ENCODE measurements around the gene SOS2. TPM values are rescaled to one million over a fixed set of nuclear protein-coding genes. Genes with fewer than 3 reads are reported as not detected.

SOS2 gene
- polyA plus RNA-seq, 3 donors, result 9.3 to 24.3 (median 12.0) TPM

DNA sequence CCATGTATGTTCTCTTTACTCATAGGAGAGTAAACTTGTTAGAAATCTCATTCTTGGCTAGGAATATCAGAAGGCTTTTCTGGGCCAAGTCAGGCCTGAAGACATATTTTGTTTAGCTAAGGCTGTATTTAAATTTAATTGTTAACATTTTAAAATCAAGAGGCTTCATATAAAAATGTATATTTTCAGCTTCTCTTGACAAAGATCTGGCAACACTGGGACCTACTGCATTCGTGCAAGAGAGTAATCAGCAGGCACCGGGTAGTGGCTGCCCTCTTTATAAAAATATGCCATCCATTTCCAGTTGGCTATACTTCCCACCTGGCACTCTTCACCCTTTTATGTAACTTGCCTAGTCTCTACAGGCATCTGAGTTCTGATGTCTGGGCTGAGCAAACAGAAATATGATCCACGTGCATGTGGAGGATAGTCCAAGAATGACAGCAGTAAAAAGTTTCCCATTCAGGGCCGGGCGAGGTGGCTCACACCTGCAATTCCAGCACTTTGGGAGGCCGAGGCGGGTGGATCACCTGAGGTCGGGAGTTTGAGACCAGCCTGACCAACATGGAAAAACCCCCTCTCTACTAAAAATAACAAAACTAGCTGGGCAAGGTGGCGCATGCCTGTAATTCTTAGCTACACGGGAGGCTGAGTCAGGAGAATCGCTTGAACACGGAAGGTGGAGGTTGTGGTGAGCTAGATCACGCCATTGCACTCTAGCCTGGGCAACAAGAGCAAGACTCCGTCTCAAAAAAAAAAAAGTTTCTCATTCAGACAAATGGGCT, 2.0 kb upstream of the SOS2 start:
- Histone ChIP-seq H3K4me3 (replicated peaks in 1 of 3; ENCODE audit: low read depth in 2 of 3, low read length in 3 of 3) (no peak overlapping the region), H3K36me3 (replicated peaks in 1 of 2; ENCODE audit: control insufficient read depth in 1 of 2, insufficient read depth in 2 of 2, low read length in 2 of 2) (no peaks in the 10 kb centered on the region), H3K79me2 (ENCODE audit: insufficient read depth, low read length) (peaks cover 27% of the 10 kb centered on the region), H3K27me3 (ENCODE audit: control insufficient read depth in 2 of 2, insufficient read depth in 2 of 2, low read length in 2 of 2) (no peaks in the 10 kb centered on the region), H3K9ac (ENCODE audit: insufficient read depth, low read length, poor library complexity, severe bottlenecking) (no peak overlapping the region), H3K4me2 (replicated peaks; ENCODE audit: extremely low read depth, low read length, poor library complexity, severe bottlenecking) (no peak overlapping the region), H4K20me1 (ENCODE audit: insufficient read depth, low read length) (peaks cover 21% of the 10 kb centered on the region), H3K4me1 (ENCODE audit: control insufficient read depth in 1 of 2, insufficient read depth in 2 of 2, low read length in 2 of 2) (peaks cover 30 to 44% of the 10 kb centered on the region in 2 donors), H3K9me3 (replicated peaks in 1 of 2; ENCODE audit: control insufficient read depth in 1 of 2, insufficient read depth in 1 of 2, low read length in 2 of 2) (peaks cover 6% of the 10 kb centered on the region in 2 donors), H2AFZ (ENCODE audit: insufficient read depth, low read depth, low read length, poor library complexity, severe bottlenecking) (no peak overlapping the region), H3K27ac (ENCODE audit: low read depth in 1 of 2, low read length in 2 of 2) (no peak overlapping the region)
- 97% methylated on average over 6 of the region's 14 CpGs for WGBS (ENCODE audit: insufficient coverage)
- DNase-seq, result no peak
- intact Hi-C loops (cut with micrococcal nuclease), result loop anchor here in 1 of 2 donors (10.0 kb wide), 2 partner anchors 81 to 301 kb away; partner anchors contain the start of genes DMAC2L, L2HGDH and MAP4K5
- H3K27me3 Mint-ChIP-seq (ENCODE audit: low read depth in 3 of 3), result peaks cover 0 to 2% (median 0%) of the 10 kb centered on the region in 3 donors
- peaks cover 3 to 6% of the 10 kb centered on the region in 2 donors for H3K36me3 Mint-ChIP-seq
- TF ChIP-seq, protein P1, sequence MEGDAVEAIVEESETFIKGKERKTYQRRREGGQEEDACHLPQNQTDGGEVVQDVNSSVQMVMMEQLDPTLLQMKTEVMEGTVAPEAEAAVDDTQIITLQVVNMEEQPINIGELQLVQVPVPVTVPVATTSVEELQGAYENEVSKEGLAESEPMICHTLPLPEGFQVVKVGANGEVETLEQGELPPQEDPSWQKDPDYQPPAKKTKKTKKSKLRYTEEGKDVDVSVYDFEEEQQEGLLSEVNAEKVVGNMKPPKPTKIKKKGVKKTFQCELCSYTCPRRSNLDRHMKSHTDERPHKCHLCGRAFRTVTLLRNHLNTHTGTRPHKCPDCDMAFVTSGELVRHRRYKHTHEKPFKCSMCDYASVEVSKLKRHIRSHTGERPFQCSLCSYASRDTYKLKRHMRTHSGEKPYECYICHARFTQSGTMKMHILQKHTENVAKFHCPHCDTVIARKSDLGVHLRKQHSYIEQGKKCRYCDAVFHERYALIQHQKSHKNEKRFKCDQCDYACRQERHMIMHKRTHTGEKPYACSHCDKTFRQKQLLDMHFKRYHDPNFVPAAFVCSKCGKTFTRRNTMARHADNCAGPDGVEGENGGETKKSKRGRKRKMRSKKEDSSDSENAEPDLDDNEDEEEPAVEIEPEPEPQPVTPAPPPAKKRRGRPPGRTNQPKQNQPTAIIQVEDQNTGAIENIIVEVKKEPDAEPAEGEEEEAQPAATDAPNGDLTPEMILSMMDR (IDR thresholded peaks at IDR 0.05), result no peak
- H3K4me1 Mint-ChIP-seq, result peaks cover 38% of the 10 kb centered on the region
- peaks cover 0 to 9% (median 6%) of the 10 kb centered on the region in 7 donors for H3K9me3 Mint-ChIP-seq
- no peak overlapping the region for H3K4me3 Mint-ChIP-seq
- H3K27ac Mint-ChIP-seq, result no peak overlapping the region

DNA sequence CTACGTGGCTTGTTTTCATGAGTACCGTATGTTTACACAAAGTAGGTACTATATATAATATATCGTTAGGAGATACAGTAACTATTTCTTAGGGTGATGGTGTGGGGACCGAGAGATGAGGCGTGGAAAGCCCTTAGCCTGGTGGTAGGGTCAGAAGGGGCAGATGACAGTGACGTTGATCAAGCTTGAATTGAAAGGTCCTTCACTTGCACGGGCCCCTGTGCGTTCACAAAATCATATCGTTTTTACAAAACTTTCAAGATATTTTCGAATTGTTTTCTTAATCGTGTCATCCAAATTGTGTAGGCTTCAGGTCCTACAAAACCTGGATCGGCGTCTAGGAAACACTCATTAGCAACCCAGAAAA, 881 bp upstream of the SOS2 start:
- peaks cover 32% of the 10 kb centered on the region for H4K20me1 ChIP-seq (ENCODE audit: insufficient read depth, low read length)
- Mint-ChIP-seq H3K4me3 (peak overlapping the region; percentile 86 to 91), H3K27me3 (ENCODE audit: low read depth in 3 of 3) (peaks cover 0 to 2% (median 0%) of the 10 kb centered on the region in 3 donors), H3K4me1 (peaks cover 38% of the 10 kb centered on the region), H3K36me3 (peaks cover 3 to 6% of the 10 kb centered on the region in 2 donors), H3K9me3 (peaks cover 0 to 9% (median 5%) of the 10 kb centered on the region in 7 donors), H3K27ac (peak overlapping the region; percentile 79 to 92 (median 91))
- H3K9ac ChIP-seq (ENCODE audit: insufficient read depth, low read length, poor library complexity, severe bottlenecking), result peak overlapping the region; percentile 93
- peaks cover 6% of the 10 kb centered on the region in 2 donors for H3K9me3 ChIP-seq (replicated peaks in 1 of 2; ENCODE audit: control insufficient read depth in 1 of 2, insufficient read depth in 1 of 2, low read length in 2 of 2)
- peaks cover 23 to 37% of the 10 kb centered on the region in 2 donors for H3K4me1 ChIP-seq (ENCODE audit: control insufficient read depth in 1 of 2, insufficient read depth in 2 of 2, low read length in 2 of 2)
- H3K36me3 ChIP-seq (replicated peaks in 1 of 2; ENCODE audit: control insufficient read depth in 1 of 2, insufficient read depth in 2 of 2, low read length in 2 of 2), result no peaks in the 10 kb centered on the region
- TF ChIP-seq, protein P1 (IDR thresholded peaks at IDR 0.05), result no peak
- peak overlapping the region; percentile 92 to 99 for H3K27ac ChIP-seq (ENCODE audit: low read depth in 1 of 2, low read length in 2 of 2)
- H3K4me2 ChIP-seq (replicated peaks; ENCODE audit: extremely low read depth, low read length, poor library complexity, severe bottlenecking), result peak overlapping the region; percentile 91
- WGBS (ENCODE audit: insufficient coverage), result 58% methylated on average over 8 of the region's 13 CpGs
- H3K4me3 ChIP-seq (replicated peaks in 1 of 3; ENCODE audit: low read depth in 2 of 3, low read length in 3 of 3), result peak overlapping the region; percentile 76 to 99 (median 88)
- no peaks in the 10 kb centered on the region for H3K27me3 ChIP-seq (ENCODE audit: control insufficient read depth in 2 of 2, insufficient read depth in 2 of 2, low read length in 2 of 2)
- peaks cover 38% of the 10 kb centered on the region for H3K79me2 ChIP-seq (ENCODE audit: insufficient read depth, low read length)
- H2AFZ ChIP-seq (ENCODE audit: insufficient read depth, low read depth, low read length, poor library complexity, severe bottlenecking), result peak overlapping the region; percentile 98
- intact Hi-C loops (cut with micrococcal nuclease), result loop anchor here in 1 of 2 donors (10.0 kb wide), 2 partner anchors 83 to 303 kb away; partner anchors contain the start of genes DMAC2L, L2HGDH and MAP4K5
- peak in 1 of 3 donors; percentile 9 for DNase-seq

Data from CD14-positive monocyte (primary cell).